Transverse colon (tissue), 4 donors: ENCODE measurements around the gene EHD3.

Experiments
- CTCF ChIP-seq, 5 experiments: fragments of 200-600 bp in 3 of 5; fragments of 450-650 bp in 2 of 5; sonication (generic) in 3 of 5; IDR thresholded peaks; 1 replicate in 2 of 5; 2 replicates in 3 of 5; pipeline ENCODE4 v1.5.1; 2016 to 2017; ENCODE audit warnings: antibody characterized with exemption in 5 of 5, inconsistent platforms in 3 of 5, mild to moderate bottlenecking in 2 of 5, moderate library complexity in 1 of 5
- POLR2A ChIP-seq: fragments of 450-650 bp; IDR thresholded peaks from one replicate; pipeline ENCODE4 v1.6.1; 2016; ENCODE audit warnings: antibody characterized with exemption, mild to moderate bottlenecking, moderate library complexity
- POLR2AphosphoS5 ChIP-seq, 3 donors: sonication (generic); formaldehyde crosslinking; IDR thresholded peaks; one replicate each; pipeline ENCODE4 v1.6.1; 2016; ENCODE audit warnings: antibody characterized with exemption in 3 of 3

- TF ChIP-seq CTCF (IDR thresholded peaks at IDR 0.05): no peak
- TF ChIP-seq POLR2A: no peak
- TF ChIP-seq POLR2AphosphoS5 (IDR thresholded peaks at IDR 0.05): no peak
Observed at GRCh38 chr2:31296641-31297287, 62.8 kb downstream of the EHD3 start.
